IPS DF 19.7 (cell line): ENCODE measurements around the gene NINJ1.

ENCODE experiments used
- DNase-seq: peaks from one replicate; pipeline ENCODE4 v3.0.0-alpha.2; 2013; ENCODE audit warnings: low read depth, low spot score

NINJ1 gene

GRCh38 chr9:93132287-93132927, 1.6 kb downstream of the NINJ1 start:
- DNase-seq: no peak

- no peak for DNase-seq
Observed at GRCh38 chr9:93131599-93132286, 2.3 kb downstream of the NINJ1 start.

DNA sequence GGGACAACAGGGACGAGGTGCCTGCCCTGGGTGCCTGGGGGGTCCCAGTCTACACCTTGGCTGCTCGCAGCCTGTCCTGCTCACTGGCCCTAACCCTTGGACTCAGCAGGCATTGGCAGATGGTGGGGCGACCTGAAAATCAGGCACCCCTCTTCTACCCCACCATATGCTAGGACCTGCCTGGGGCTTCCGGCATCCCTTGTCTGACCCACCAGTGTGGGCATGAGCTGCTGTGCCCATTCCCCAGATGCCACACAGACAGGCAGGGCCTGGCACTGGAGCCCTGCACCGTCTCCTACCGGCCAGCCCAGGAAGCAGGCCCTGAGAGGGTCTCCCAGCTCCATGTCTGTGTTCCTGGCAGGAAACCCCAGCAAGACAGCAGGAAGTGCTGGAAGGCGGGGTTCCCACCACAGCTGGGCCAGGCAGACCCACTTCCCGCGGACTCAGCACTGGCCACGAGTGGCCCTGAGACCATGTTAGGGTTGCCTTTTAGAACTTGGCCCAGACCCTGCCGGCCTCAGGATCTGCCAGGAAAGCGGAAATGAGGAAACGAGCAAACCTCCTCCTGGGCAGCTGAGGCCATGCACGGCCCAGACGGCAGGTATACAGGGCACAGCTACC, 3.1 kb downstream of the NINJ1 start:
- DNase-seq: no peak

GRCh38 chr9:93129691-93130500, 4.2 kb downstream of the NINJ1 start:
- DNase-seq: no peak

DNA sequence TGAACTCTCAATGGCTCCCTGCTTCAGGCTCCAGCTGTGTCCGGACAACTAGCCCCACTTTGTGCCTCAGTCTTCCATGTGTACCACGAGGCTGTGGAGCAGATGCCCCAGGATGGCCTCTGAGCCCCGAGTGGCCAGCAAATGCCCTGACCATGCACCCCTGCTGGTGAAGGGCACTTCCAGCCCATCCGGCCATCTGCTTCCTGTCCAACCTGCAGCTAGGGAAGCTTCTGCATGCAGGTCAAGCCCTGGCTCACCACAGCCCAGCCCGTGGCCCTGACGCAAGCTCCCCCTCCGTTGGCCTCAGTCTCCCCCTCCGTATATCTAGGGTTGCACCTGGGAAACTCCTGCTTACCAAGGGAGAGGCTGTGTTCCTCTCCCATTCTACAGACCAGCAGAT, 4.8 kb downstream of the NINJ1 start:
- no peak for DNase-seq

DNA sequence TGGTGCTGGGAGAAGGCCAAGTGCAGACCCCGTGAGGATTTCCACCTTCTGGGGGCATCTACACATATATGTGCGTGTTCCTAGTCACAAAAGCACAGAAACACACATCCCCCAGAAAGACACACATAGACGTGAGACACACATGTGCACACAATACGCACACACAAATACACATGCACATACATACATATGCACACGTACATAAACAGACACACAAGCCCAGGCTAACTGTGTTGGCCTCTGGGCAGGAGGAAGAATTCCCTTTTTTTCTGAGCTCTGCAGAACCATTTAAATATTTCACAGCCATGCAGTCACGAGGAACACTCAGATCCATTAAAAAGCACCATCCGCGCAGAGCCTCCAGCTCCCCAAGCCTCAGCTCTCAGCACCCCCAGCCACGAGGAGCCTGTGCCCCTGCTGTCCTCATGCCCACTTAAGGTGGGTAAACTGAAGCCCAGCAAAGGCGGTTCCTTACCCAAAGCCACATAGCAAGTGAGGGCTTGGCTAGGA, 5.3 kb downstream of the NINJ1 start:
- no peak for DNase-seq

DNA sequence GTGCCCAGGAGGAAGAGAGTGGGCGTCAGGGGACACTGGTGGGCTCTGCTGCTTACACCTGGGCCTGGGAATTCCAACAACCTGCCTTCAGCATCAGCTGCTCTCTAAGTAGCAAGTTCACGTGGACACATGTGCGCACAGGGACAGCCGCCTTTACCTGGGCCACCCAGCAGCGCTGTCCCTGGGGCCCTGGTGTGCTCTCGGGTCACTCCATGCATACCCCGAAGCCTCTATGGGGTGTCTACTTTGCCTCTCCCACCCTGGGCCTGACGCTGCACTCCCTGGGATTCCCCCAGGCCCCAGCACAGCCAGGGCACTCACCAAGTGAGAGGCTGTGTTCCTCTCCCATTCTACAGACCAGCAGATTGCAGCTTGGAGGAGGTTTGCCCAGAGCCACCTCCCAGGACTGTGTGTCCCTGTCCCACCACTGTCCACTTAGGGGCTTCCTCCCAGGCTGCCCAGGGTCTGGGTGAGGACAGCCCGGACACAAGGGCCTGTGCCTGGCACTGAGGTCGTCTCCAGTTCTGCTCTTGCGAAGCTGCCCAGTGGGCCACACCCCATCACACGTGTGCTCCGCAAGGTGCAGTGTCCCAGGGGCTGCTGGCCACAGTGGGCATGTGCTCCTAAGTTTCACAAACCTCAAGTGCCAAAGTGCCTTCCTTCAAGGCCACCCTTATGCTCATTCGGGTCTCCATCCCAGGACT, 5.9 kb downstream of the NINJ1 start:
- DNase-seq: no peak

DNA sequence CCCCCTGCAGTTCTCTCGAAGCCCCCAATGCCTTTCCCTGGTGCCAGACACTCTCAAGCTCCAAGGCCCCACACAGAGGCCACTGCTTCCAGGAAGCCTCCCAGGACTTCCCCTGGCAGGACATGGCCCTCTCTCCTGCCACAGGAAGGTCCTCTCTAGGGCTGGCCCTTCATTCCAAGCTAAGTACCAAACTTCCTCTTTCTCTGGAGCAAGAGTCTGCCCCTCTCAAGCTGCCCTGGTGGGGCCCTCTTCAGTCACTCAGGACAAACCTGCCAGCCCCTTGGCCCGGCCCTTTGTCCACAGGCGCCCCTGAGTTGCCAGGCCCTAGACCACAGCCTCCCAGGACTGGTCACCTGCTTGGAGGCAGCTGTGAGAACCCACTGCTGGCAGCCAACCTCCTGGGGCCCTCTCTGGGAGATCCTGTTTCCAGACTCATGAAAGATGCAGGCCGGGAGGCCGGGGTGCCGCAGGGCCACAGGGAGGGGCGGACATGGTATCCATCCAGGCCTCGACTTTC, 6.6 kb downstream of the NINJ1 start:
- no peak for DNase-seq

DNA sequence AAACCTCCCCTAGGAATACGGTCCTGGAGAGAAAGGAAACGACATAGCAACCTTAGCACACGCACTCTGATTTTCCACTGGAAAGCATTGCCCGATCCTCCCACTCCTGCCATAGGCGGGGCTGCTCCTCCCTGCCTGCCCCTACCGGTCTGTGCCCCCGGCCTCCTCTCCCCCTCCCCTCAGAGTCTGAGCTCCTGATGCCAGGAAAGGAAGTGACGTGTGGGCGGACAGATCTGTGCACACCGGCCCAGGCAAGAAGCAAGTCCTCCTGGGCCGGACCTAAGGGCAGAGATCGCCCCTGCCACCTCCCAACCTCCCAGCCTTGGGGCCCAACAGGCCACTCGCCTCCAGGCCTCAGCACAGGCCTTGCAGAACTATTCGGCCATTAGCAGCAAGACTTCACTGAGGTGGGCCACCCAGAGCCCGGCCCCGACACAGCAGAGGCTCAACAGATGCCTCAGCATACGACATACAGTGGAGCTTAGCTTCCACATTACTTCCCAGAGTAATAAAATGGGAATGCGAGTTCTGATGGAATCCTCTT, 7.2 kb downstream of the NINJ1 start:
- no peak for DNase-seq

DNA sequence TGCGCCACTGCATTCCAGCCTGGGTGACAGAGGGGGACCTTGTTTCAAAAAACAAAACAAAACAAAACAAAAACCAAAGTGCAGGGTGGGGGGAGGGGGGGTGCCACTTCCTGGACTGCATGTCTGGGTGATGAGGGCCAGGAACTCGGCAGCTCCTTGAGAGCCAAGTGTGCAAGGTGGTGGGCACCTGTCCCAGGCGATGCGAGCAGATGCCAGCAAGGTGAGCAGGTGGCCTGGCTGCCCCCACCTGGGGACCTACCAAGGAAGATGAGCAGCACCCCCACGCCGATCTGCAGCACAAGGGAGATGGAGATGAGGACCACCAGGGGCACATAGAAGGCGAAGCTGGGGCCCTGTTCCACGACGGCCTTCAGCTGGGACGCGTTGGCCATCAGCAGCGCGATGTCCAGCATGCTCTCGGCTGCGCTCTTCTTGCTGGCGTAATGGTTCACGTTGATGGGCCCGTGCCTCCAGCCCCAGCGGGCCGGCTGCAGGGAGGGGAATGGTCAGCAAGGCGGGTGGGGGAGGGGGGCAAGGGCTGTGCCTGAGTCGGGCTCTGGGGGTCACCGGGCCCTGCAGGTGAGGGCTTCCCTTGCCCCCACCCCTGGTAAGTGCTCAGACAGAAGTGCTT, 7.8 kb downstream of the NINJ1 start:
- DNase-seq: no peak

DNA sequence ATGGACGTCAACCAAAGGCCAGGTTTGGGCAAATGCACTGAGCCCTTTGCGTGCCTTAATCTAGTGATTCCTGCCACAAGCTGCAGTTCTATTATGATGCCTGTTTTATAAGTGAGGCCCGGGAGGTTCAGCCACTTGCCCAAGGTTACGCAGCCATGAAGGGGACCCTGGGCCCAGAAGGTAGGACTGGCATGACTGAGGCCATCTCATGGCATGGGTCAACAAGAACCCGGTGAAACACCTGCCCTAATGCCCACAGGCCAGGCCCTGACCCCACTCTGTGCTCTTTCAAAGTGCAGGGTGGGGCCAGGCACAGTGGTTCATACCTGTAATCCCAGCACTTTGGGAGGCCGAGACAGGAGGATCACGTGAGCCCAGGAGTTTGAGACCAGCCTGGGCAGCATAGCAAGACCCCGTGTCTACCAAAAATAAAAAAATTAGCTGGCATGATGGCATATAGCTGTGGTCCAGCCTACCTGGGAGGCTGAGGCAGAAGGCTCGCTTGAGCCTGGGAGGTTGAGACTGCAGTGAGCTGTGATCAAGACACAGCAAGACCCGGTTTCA, 8.6 kb downstream of the NINJ1 start:
- DNase-seq: no peak

- DNase-seq: no peak
Observed at GRCh38 chr9:93124793-93125192, 9.3 kb downstream of the NINJ1 start.

DNA sequence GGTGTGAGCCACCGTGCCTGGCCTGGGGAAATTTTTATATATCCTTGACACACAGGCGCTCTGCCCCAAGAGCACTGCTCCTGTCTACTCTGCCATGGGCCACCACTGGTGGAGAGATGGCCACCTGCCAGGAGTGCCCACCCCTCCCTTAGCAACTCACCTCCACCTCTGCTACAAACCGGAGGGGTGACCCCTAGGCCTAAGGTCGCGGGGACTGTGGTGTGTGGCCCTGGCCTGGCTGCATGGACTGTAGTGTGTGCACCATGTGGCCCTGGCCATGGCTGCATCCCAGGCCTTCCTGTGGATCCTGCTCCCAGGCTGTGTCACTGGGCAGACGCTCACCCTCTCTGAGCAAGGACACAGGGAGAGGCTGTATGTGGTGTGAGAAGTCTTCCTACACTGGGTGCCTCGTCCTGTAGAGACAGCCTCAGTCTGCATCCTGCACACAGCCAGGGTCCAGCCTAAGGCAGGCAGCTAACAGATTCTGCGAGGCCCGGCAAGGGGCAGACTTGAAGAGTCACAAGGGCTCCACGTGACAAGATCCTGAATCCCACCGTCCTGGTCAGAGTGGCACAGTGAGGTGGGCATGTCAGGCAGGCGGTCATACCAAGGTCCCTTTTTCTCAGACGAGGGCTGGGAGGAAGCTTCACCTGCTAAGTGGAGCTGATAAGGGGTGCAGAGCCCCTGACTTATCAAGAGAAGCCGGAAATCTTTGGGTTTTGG, 10.3 kb downstream of the NINJ1 start:
- no peak for DNase-seq

DNA sequence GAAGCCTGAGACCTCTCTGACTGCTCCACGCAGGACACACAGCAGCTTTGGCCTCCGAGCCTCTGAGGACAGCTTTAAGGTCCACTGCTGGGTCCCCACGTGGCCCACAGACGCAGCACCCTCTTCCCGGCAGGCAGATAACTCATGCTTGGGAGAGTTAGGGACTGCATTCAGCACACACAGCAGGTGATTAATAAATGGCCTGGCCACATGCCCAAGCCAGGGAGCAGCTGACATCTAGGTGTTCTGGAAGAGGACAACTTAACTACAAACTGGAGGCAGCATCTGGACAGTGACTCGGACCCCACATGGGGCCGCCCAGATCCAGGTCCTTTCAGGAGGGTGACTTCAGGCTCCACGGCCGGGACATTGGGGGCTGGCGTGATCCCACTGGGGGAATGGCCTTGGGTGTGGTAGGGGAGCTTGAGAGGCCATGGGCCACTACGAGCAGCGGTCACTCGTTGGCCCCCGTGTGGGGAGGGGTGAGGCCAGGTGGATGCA, 11.3 kb downstream of the NINJ1 start:
- DNase-seq: no peak

GRCh38 chr9:93121316-93122241, 12.5 kb downstream of the NINJ1 start:
- no peak for DNase-seq

DNA sequence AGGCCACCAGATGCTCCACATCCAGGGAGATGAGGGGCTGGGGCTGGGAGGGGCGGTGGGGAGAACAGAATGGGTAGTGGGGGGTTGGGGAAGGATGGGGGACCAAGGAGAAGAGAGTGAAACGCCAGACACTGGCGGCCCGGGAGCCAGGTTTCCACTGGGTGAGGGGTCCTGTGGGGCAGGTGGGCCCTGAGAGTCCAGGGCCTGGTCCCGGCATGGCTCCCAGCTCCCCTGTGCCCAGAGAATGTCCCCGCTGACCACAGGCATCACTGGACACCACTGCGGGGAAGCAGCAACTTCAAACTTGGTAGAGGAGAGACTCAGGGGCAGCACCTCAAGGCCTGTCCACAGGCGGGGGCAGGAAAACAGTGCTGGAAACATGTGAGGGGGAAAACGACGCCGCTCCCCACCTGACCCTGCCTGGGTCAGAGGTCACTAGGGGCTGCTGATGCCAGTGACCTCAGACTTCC, 13.2 kb downstream of the NINJ1 start:
- DNase-seq: no peak

DNA sequence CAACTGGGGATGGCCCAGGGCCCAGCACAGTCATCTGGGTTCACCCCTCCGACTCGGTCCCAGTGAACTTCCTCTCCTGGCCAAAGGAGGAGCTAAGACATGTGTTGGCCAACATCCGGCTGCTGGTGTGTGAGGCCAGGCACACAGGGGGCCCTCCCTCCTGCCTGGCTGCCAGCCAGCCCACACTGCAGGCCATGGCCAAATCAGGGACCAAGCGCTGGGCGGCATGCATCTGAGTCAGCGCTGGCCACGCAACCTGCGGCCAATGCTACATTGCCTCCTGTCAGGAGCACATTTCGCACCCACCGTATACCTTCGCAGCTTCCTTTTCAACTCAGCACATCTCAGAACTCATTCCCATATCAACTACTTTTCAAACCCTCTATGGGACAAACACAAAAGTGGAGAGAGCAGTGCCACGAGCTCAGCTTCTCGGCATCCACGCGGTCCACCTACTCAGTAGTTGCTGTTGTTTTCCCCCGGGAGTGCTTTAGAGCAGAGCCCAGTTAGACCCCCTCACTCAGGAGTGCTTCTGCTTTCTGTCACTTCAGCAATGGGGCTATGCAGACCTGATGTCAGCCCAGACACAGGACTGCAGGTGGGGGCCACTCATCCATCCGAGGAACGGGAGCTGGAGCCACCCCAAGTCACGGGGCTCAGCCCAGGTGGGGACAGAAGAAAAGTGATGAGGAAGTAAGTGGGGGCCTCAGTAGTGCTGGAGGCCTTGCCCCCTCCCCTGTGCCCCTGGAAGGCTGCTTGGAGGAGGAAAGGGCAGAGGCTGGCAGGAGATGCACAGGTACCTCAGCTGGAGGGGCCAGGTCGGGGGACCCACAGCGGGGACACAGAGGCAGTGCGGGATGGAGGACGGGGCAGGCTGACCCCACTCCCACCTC, 13.9 kb downstream of the NINJ1 start:
- DNase-seq: no peak
